H9 (cell line): ENCODE data around the gene TSPAN5. TPM values are rescaled to one million over a fixed set of nuclear protein-coding genes. Genes with fewer than 3 reads are reported as not detected.

Source experiments
- DNase-seq: peaks from one replicate; pipeline ENCODE4 v3.0.0-alpha.2; 2017
- H2AFZ ChIP-seq: one replicate; pipeline ENCODE4 v1.6.1; 2013; ENCODE audit warnings: mild to moderate bottlenecking, low read length, control low read depth, moderate library complexity
- H2AK5ac ChIP-seq: 2 replicates; pipeline ENCODE4 v1.6.1; 2013; ENCODE audit warnings: low read length, control low read depth, mixed read lengths; ENCODE audit not compliant: insufficient read length
- H2BK120ac ChIP-seq: one replicate; pipeline ENCODE4 v1.6.1; 2013; ENCODE audit warnings: low read depth, mild to moderate bottlenecking, low read length, control low read depth, inconsistent platforms; ENCODE audit not compliant: poor library complexity, severe bottlenecking
- H2BK12ac ChIP-seq: 2 replicates; pipeline ENCODE4 v1.6.1; 2013; ENCODE audit warnings: low read length, control low read depth, mixed read lengths, low read depth; ENCODE audit not compliant: insufficient read length
- H2BK15ac ChIP-seq: 2 replicates; pipeline ENCODE4 v1.6.1; 2013; ENCODE audit warnings: low read depth, low read length, control low read depth
- H2BK20ac ChIP-seq: one replicate; pipeline ENCODE4 v1.6.1; 2013; ENCODE audit warnings: low read depth, mild to moderate bottlenecking, low read length, control low read depth, inconsistent platforms; ENCODE audit not compliant: poor library complexity, severe bottlenecking
- H2BK5ac ChIP-seq: 2 replicates; pipeline ENCODE4 v1.6.1; 2013; ENCODE audit warnings: low read length, control low read depth, mixed read lengths; ENCODE audit not compliant: insufficient read length
- H3K14ac ChIP-seq: 2 replicates; pipeline ENCODE4 v1.6.1; 2013; ENCODE audit warnings: low read length, control low read depth; ENCODE audit not compliant: insufficient read depth
- H3K18ac ChIP-seq: 2 replicates; pipeline ENCODE4 v1.6.1; 2013; ENCODE audit warnings: low read depth, mild to moderate bottlenecking, mixed read lengths, low read length, control low read depth; ENCODE audit not compliant: insufficient read length
- H3K23ac ChIP-seq: 2 replicates; pipeline ENCODE4 v1.6.1; 2013; ENCODE audit warnings: low read length, control low read depth, mixed read lengths, low read depth; ENCODE audit not compliant: insufficient read length
- H3K23me2 ChIP-seq: 2 replicates; pipeline ENCODE4 v1.6.1; 2013; ENCODE audit warnings: low read depth, mild to moderate bottlenecking, mixed read lengths, low read length, control low read depth; ENCODE audit not compliant: insufficient read length, poor library complexity, severe bottlenecking
- H3K27ac ChIP-seq: 2 replicates; pipeline ENCODE4 v1.5.1; 2013; ENCODE audit warnings: low read length, control low read depth, mixed read lengths, low read depth; ENCODE audit not compliant: insufficient read length
- H3K27me3 ChIP-seq: 2 replicates; pipeline ENCODE4 v1.6.1; 2013; ENCODE audit warnings: low read length, control low read depth, inconsistent platforms; ENCODE audit not compliant: insufficient read depth
- H3K4ac ChIP-seq: 2 replicates; pipeline ENCODE4 v1.6.1; 2013; ENCODE audit warnings: low read depth, mild to moderate bottlenecking, control low read depth, inconsistent platforms, low read length, moderate library complexity
- H3K4me1 ChIP-seq: 2 replicates; pipeline ENCODE4 v1.6.1; 2013; ENCODE audit warnings: low read length, control low read depth, inconsistent platforms; ENCODE audit not compliant: insufficient read depth
- H3K4me2 ChIP-seq: 2 replicates; pipeline ENCODE4 v1.6.1; 2013; ENCODE audit warnings: low read length, control low read depth, mixed read lengths; ENCODE audit not compliant: insufficient read length, insufficient read depth
- H3K56ac ChIP-seq: 2 replicates; pipeline ENCODE4 v1.6.1; 2013; ENCODE audit warnings: low read depth, mild to moderate bottlenecking, mixed read lengths, low read length, control low read depth; ENCODE audit not compliant: insufficient read length
- H3K79me1 ChIP-seq: 2 replicates; pipeline ENCODE4 v1.6.1; 2013; ENCODE audit warnings: low read depth, mild to moderate bottlenecking, moderate library complexity, low read length, control low read depth, inconsistent platforms; ENCODE audit not compliant: insufficient read depth, poor library complexity, severe bottlenecking
- H3K79me2 ChIP-seq: 2 replicates; pipeline ENCODE4 v1.6.1; 2013; ENCODE audit warnings: low read length, control low read depth, inconsistent platforms; ENCODE audit not compliant: insufficient read depth
- H3K9ac ChIP-seq: 2 replicates; pipeline ENCODE4 v1.6.1; 2013; ENCODE audit warnings: low read length, control low read depth, mixed read lengths; ENCODE audit not compliant: insufficient read length; ENCODE audit errors: extremely low read depth
- H3K9me3 ChIP-seq: one replicate; pipeline ENCODE4 v1.6.1; 2013; ENCODE audit warnings: low read depth, low read length, inconsistent platforms; ENCODE audit not compliant: control insufficient read depth
- H3T11ph ChIP-seq: one replicate; pipeline ENCODE4 v1.6.1; 2013; ENCODE audit warnings: mild to moderate bottlenecking, low read length, control low read depth, inconsistent platforms
- H4K20me1 ChIP-seq: one replicate; pipeline ENCODE4 v1.6.1; 2013; ENCODE audit not compliant: control insufficient read depth, insufficient read length, insufficient read depth
- H4K5ac ChIP-seq: 2 replicates; pipeline ENCODE4 v1.6.1; 2013; ENCODE audit warnings: low read depth, mild to moderate bottlenecking, mixed read lengths, low read length, control low read depth; ENCODE audit not compliant: insufficient read length
- H4K8ac ChIP-seq: replicated peaks from 2 replicates; pipeline ENCODE4 v1.6.1; 2013; ENCODE audit warnings: low read length, control low read depth, mixed read lengths, low read depth; ENCODE audit not compliant: insufficient read length
- H4K91ac ChIP-seq: 2 replicates; pipeline ENCODE4 v1.6.1; 2013; ENCODE audit warnings: low read depth, mild to moderate bottlenecking, moderate library complexity, mixed read lengths, low read length, control low read depth; ENCODE audit not compliant: insufficient read length
- H3K27ac Mint-ChIP-seq, 3 experiments: 2 replicates in 2 of 3; 3 replicates in 1 of 3; pipeline ENCODE4 v1.8.0; 2020 to 2021; ENCODE audit warnings: mixed read lengths in 3 of 3, mild to moderate bottlenecking in 1 of 3, moderate library complexity in 1 of 3
- H3K27me3 Mint-ChIP-seq: 2 replicates; pipeline ENCODE4 v1.8.0; 2021; ENCODE audit warnings: low read depth, mild to moderate bottlenecking, moderate library complexity, mixed read lengths
- H3K36me3 Mint-ChIP-seq, 3 experiments: 2 replicates in 2 of 3; 3 replicates in 1 of 3; pipeline ENCODE4 v1.8.0; 2020 to 2021; ENCODE audit warnings: low read depth in 3 of 3, mixed read lengths in 3 of 3; ENCODE audit not compliant: insufficient read depth in 1 of 3
- H3K4me1 Mint-ChIP-seq, 2 experiments: 2 replicates each; pipeline ENCODE4 v1.8.0; 2020; ENCODE audit warnings: mixed read lengths in 2 of 2
- H3K4me3 Mint-ChIP-seq, 2 experiments: 2 replicates in 1 of 2; 3 replicates in 1 of 2; pipeline ENCODE4 v1.8.0; 2020 to 2021; ENCODE audit warnings: mild to moderate bottlenecking in 2 of 2, mixed read lengths in 2 of 2, moderate library complexity in 1 of 2
- H3K9me3 Mint-ChIP-seq, 2 experiments: 2 replicates in 1 of 2; 3 replicates in 1 of 2; pipeline ENCODE4 v1.8.0; 2020; ENCODE audit warnings: mild to moderate bottlenecking in 2 of 2, mixed read lengths in 2 of 2, moderate library complexity in 1 of 2
- CTCF ChIP-seq: fragments of 200-600 bp; sonication (generic); conservative IDR thresholded peaks from 3 replicates; pipeline ENCODE4 v1.8.0; 2021; ENCODE audit warnings: antibody characterized with exemption, mild to moderate bottlenecking
- whole genome bisulfite sequencing: extraction: QIAGEN DNeasy Blood & Tissue Kit; methylation state at CpG from one replicate; pipeline ENCODE4 v1.1.7; 2013; ENCODE audit warnings: missing lambda C conversion rate, low lambda C conversion rate, mixed read lengths; ENCODE audit not compliant: insufficient read length; ENCODE audit errors: extremely low coverage; 5-methylcytosine and 5-hydroxymethylcytosine counted together
- total RNA-seq: library from RNA; stranded (reverse); gene quantifications from 2 replicates; pipeline ENCODE4 v1.2.1, GENCODE V29; 2021

The TSPAN5 gene
- total RNA-seq, 1 experiment from 2014 or later, result 7.0 TPM

- no peak overlapping the region for H2BK20ac ChIP-seq
- no peak overlapping the region for H4K8ac ChIP-seq
- no peak overlapping the region for H3K27ac ChIP-seq
- no peaks in the 10 kb centered on the region for H3K79me1 ChIP-seq
- no peak overlapping the region for H3T11ph ChIP-seq
- no peak overlapping the region for H3K18ac ChIP-seq
- H2AK5ac ChIP-seq, result no peak overlapping the region
- Mint-ChIP-seq H3K9me3 (no peaks in the 10 kb centered on the region), H3K4me1 (peaks cover 22 to 44% of the 10 kb centered on the region in 2 experiments), H3K27ac (no peak overlapping the region; a peak in 2 of 7 replicates), H3K36me3 (no peaks in the 10 kb centered on the region), H3K4me3 (no peak overlapping the region), H3K27me3 (no peaks in the 10 kb centered on the region)
- H4K5ac ChIP-seq, result no peak overlapping the region
- H4K20me1 ChIP-seq, result no peaks in the 10 kb centered on the region
- H3K56ac ChIP-seq, result no peak overlapping the region
- no peak overlapping the region for H4K91ac ChIP-seq
- DNase-seq, result no peak
- no peak overlapping the region for H2BK120ac ChIP-seq
- no peak overlapping the region for H3K4ac ChIP-seq
- H3K14ac ChIP-seq, result no peak overlapping the region
- WGBS, result no CpG with 5 or more reads among the region's 4 CpGs
- H3K27me3 ChIP-seq, result no peaks in the 10 kb centered on the region; the same call in 1 of the 2 replicates
- H2AFZ ChIP-seq, result no peak overlapping the region
- H2BK15ac ChIP-seq, result no peak overlapping the region
- H3K23ac ChIP-seq, result no peak overlapping the region
- H2BK12ac ChIP-seq, result no peak overlapping the region
- H3K9ac ChIP-seq, result no peak overlapping the region
- no peaks in the 10 kb centered on the region for H3K23me2 ChIP-seq
- no peaks in the 10 kb centered on the region for H3K79me2 ChIP-seq
- TF ChIP-seq CTCF, result no peak
- no peaks in the 10 kb centered on the region for H3K9me3 ChIP-seq
- no peak overlapping the region for H2BK5ac ChIP-seq
- H3K4me2 ChIP-seq, result no peak overlapping the region
- 0 out of 2 replicates have a peak, but pooled peaks cover 3% of the 10 kb centered on the region for H3K4me1 ChIP-seq
Measured at GRCh38 chr4:98583265-98583664, 75.1 kb downstream of the TSPAN5 start.
